GM21515 (cell line): ENCODE data around the gene DOCK9.

Experiments
- ATAC-seq: cut with Tn5 transposase; IDR thresholded peaks from one replicate; pipeline ENCODE4 v1.9.1; 2021; ENCODE audit not compliant: unreplicated experiment

DOCK9 gene

DNA sequence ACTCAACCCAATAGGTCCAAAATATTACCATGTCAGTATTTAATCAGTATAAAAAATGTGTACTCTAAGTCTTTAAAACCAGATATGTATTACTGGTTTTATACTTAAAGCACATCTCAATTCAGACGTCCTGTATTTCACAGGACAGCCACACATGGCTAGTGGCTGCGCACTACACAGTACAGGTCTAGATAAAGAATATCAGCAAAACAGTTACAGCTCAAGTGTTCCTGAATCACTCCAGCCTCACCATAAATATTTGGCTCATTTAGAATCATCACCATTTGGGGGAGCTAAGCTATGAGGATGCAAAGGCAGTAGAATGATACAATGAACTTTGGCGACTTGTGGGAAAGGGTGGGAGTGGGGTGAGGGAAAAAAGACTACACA is 89.0 kb downstream of the DOCK9 start:
- no peak for ATAC-seq

DNA sequence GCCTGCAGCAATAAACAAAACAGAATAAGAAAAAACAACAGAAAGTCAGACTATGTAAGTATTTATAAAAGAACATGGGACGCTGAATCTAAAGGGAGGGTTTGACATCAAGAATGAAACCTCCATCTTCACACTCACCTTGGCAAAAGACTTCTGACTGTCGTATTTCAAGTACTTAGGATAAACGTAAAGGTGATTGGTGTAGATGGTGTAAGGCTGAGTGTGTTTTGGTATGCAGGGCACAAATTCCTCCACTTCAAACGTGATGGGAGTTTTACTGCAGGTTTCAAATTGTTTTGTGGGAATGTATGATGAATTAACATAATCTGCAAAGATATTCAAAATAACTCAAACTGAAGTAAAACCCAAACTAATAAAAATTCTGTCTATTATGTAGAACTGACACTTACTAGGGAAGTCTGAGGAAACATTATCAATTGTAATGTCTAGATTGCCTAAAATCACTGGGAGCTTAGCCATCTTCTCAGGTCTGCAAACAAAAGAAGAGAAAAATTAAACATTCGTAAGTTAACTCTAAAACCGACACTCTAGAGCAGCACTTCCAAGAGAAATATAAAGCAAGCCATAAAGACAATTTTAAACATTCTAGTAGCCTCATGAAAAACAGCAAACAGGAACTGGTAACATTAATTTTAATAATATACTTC is 89.5 kb downstream of the DOCK9 start:
- no peak for ATAC-seq

DNA sequence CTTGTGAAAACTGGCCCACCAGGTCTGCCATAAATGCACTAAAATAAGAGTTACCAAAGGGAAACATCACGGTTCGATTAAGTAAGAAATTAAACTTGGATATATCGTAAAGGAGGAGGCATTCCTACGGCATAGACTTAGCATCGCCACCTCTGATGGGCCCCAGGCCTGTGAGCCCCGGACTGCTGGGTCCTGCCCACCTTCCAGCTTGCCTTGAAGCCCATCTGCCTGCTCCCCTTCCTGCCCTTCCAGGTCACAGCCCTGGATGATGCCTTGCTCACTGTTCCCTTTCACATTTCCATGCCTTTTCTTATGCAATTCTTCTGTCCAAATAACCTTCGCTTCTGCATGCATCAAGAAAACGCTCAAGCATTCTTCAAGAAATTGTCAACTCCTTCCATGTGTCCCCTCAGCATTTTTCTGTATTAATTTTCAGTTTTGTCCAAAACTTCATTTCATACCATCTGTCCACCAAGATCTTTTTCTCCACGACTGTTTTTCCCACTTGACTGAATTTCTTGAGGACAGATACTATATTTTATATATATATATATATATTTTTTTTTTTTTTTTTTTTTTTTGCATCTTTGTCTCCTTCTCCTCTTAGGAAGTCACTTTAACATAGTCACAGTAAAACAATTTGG is 91.2 kb downstream of the DOCK9 start:
- ATAC-seq, result no peak

DNA sequence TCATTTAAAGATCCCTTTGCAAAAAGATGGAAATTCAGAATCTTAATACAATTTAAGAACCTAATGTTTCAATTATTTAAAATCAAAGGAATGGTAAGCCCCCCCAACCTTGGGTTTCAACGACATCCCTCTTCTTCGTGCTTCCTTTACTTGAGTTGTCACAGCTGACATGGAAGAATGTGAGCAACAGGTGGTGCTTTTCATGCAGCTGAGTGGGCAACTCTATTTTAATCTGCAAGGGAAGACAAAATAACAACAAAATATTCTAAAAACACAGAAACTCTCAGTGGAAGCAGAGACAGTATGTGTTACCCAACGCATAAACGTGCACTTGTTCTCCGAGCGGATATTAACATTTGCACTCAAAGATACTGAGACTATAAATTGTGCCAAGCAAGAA is 92.3 kb downstream of the DOCK9 start:
- ATAC-seq, result no peak

DNA sequence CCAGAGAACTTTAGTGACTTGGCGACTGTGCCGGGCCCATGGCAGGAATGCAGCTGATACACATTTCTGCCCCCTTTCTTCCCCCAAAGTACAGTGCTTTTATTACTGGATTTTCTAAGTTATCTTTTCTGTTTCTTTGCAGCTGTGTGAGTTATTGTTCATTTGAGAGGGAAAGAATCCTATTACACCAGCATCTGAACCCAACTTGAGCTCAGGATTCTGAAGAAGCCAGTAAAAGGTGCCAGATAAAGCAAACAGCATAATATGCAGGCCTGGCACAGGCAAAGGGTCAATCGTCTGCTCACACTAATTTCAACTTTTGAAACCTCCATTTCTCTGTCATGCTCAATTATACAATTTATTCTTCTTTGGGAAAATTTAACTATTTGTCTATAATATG is 93.9 kb downstream of the DOCK9 start:
- ATAC-seq, result no peak

DNA sequence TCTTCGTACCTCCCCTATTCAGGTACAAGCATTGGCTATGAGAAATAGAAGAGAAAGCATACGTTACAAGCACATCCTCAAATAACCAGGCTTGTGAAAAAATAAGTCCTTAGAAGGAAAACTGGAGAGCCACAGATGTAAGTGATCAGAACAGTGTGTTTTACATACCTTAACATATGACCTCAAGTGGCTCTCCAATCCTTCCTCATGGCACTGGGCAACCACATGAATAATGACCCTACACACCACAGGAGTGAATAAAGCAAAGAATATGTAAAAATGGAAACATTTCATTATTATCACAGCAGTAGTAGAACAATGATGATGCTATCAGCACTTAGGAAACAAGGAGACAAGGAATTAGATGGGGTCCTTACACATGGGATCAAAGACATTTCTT is 96.5 kb downstream of the DOCK9 start:
- no peak for ATAC-seq

DNA sequence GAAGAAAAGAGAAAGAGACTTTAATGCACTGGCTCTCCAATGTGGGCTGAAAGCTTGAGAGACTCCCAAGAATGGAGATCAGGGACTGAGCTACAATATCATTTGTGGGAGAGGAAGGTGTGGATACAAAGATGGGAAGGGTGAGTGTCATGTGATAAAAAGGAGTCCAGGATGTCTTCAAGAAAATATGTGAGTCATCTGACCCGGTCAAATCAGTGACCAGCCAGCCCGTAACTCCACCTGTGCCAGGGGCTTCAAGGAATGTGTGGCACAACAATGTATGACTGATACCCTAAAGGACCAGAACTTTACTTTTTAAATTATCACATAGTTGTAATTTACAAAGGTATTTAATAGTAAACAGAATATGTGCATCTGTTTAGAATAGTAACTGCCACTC is 97.2 kb downstream of the DOCK9 start:
- ATAC-seq, result no peak

DNA sequence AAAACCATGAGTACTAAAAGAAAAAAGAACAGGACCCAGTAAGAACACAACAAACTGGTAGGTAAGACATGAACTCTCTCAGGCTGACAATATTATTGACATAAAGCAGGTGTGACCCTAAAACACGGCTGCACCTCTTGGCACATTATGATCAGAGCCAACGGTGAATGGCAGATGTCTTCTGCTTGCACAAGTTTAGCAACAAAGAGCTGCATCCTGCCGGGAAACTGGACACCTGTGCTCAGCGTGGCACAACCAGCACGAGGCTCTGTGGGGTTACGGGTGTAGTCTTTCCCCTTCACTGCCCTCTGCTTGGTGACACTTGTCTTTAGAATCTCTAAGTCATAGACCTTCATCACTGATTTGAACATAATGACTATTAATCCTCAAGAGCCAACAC is 97.9 kb downstream of the DOCK9 start:
- no peak for ATAC-seq

DNA sequence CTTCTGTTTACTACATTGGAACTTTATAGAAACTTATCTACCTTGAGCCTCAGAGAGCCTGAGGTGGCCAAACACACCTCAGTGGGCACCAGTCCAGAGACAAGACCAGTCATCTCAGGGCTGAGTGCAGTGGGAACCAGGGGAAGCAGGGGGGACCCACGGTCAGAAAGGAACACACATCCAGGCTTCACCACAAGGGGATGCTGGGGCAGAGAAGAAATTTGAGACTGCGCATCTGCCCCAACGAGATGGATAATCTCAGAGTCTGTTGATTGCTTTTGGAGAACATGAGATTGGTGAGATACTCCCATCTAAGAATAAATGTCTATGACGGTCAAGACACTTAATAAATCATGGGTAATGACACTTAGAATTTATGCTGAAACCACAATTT is 98.7 kb downstream of the DOCK9 start:
- no peak for ATAC-seq

DNA sequence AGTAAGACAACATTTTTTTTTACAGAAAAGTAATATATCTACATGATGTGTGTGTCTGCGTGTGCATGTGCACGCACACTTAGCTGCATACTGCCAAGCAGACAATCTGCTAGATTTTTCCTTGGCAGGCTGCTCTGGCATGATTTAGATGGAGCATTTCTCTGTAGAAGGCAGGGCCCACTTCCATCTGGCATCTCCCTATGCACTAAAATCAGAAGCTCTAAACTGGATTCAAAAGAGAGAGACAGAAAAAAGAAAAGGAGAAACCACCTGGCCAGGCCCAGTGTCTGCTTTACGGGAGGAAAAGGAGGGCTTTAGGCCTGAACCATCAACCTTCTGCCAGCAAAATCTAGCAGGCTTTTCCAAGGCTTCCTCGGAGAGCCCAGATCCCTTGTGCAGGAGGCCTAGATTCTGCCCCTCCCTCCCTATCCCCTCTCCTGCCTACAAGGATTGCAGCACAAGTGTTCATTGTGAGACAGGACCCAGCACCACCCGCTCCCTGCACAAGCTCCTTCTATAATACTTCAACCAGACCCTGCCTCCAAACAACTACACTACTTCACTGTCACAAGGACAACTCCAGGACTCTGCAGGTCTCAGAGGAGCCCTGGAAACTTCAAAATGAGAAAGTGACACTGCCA is 99.3 kb downstream of the DOCK9 start:
- no peak for ATAC-seq

DNA sequence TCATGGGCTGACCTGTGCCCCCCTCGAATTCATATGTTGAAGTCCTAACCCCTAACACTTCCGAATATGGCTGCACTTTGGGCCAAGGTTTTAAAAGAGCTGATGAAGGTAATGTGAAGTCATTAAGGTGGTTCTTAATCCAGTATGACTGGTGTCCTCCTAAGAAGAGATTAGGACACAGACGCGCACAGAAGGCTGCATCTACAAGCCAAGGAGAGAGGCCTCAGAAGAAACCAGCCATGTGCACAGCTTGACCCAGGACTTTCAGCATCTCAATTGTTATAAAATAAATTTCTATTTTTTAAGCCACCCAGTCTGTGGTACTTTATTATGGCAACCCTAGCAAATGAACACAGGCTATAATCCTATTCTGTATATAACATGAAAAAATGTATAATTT is 99.9 kb downstream of the DOCK9 start:
- no peak for ATAC-seq

DNA sequence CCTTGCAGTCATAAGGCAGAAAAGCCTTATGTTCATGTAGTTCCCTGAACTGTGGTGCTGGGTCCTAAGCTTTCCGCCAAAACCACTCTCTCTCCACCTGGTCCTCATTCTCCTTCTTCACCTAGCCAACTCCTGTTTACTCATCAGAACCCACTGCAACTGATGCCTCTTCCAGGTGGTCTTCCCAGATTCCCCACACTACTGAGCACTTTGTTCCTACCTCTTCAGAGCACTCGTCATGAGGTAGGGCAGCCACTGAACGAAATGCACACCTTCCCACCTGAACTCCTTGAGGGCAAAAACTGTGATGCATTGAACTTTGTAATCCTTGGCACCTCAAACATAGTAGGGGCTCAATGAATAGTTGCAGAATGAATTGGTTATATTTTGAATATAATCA is 100.4 kb downstream of the DOCK9 start:
- no peak for ATAC-seq

DNA sequence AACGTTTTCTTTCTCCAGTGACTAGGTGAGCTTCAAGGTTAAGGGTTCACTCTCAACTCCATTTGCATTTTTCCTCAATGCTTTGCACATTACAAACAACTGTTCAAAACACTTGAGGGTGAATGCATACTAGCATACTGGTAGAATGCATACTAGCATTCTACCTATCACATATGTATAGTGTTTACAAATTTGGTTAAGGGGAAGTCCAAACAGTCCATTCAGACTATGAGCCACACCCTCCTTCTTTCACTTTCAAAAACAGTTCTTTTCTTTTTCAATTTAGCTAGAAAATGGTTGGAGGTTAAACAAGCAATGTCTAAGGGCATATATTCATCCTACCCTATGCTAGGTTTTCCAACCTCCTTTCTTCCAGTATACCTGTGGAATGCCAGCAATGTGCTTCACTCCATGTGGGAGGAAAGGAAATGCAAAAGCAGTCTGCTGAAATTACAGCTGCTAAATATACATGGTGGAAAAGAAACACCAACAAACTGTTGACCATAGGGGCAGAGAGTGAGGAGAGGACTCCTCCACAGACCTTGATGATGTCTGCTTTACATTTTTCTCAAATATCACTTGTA is 102.6 kb downstream of the DOCK9 start:
- ATAC-seq, result peak; percentile 92

DNA sequence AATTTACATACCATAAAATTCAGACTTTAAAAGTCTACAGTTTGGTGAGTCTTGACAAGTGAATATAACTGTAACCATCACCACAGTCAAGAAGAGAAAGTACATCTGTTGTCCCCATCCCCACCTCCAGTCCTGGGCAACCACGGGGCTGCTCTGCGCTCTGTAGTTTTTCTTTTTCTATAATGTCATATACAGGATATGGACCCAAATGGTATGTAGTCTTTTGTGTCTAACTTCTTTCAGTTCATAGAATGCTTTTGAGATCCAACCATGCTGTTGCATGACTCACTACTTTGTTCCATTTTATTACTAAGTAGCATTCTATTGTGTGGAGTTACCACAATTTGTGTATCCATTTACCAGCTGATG is 103.9 kb downstream of the DOCK9 start:
- ATAC-seq, result no peak

DNA sequence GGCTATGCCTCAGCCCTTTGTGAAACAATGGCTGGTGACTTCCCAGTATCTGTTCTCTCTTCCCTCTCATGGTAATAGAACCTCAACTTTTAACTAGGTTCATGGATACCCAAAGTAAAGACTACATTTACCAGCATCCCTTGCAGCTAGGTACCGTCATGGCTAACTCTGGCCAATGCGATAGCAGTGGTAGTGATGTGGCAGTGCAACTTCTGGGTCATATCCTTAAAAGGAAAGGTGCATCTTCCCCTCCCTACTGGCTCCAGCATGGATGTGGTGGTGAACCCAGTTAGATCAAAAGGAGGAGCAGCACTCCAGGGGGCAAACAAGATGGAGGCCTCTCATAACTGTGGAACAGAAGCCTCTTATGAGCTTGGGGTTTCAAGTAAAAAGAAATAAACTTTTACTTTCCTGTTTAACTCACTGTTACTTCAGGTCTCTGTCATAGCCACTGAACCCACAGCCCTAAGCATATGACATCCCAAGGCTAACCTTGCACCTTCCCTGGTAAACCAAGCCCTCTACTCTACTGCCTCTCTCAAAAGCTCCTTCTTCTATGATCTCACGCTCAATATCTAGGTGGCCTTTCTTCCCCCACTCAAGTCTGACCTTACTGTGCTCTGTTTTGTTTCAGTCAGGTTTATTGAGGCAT is 104.4 kb downstream of the DOCK9 start:
- ATAC-seq, result no peak

DNA sequence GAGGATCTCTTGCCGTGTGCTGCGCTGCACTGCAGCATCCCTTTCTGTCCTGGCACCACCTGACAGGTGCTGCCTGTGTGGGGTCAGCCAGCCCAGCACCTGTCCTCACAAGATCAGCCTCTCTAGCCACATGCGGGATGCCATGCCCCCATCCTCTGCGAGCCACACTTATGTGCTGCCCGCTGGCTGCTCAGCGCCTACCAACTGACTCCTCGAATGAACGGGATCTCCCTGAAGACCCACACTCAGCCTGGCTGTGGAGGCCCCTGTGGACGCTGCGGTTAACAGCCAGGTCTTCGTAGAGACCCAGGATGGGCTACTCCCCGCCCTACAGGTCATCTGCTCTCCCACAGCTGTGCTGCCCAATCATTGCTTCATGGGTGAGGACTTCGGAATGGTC is 106.1 kb downstream of the DOCK9 start:
- no peak for ATAC-seq

DNA sequence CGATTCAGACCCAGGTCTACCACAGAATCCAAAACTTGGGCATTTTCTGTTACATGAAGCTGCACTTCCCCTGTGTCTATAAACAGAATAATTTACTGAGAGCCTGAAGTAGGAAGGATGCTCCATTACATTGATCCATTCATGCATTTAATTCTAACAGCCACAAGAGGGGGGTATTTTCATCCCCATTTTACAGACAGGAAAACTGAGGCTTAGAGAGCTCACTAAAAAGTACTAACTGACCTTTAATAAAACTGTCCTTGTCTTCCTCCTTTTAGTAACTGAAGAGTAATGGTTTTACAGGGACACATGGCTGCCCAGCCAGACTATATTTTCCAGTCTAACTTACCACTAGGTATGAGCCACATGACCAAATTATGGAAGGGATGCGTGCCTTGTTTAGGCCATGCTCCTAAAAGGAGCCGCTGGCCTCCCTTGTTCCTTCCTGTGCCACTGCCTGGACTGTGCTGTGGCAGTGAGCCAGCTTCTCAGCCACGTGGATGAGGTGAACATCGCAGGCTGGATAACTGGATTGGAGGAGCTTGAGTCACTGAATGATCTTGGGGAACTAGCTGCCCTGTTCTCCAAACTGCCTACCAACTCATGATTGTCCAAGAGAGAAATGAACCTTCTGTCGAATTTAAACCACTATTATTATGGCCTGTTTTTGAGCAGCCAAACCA is 108.3 kb downstream of the DOCK9 start:
- no peak for ATAC-seq

DNA sequence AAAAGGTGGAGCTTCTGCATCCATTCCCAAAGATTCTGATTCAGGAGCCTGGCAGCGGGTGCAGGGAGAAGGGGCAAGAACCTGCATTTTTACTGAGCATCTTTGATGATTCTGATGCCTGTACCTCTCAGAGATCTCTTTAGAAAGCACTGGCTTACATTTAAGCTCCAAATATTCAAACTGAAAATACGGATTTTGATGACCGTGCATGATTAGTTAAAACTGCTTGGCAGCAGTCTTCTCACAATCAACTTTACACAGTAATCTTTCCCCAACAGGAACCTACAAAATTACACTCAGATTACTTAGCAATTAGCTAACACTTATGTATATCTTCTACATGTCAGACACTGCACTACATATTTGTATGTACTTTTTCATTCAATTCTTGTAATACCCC is 108.9 kb downstream of the DOCK9 start:
- no peak for ATAC-seq

DNA sequence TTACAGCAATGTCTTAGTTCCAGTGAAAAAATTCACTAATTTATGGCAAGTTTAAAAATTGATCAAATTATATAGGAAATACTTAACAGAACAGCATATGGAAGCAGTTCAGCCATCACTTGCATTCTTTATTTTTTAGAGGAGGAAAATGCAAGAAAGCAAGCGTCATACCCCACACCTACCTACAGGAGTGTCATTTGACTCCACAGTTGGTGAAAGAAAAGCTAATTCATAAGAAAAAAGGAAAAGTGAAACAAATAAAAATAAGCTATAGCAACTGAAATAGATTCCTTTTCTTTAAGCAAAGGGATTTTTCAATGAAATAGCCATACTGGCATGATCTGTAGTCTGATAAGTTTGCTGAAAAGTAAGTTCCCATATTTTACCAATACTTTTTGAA is 111.0 kb downstream of the DOCK9 start:
- ATAC-seq, result no peak

DNA sequence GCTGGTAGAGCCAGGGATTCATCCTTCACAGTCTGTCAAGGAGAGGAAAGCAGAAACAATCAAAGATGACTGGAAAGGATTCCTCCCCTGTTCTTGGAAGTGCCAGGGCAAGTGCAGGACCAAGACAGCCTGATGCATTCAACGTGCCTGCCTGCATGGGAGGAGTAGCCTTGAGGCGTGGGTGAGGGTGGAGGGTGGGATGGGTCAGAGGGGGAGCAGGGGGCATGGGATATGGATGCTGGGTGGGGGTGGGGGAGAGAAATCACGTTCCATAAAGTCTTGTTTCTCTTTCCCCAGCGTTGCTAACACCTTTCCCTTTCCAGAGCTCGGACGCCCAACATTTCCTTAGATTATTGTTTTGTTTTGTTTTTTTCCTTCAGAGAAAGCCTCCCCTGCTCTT is 117.4 kb downstream of the DOCK9 start:
- ATAC-seq, result no peak

DNA sequence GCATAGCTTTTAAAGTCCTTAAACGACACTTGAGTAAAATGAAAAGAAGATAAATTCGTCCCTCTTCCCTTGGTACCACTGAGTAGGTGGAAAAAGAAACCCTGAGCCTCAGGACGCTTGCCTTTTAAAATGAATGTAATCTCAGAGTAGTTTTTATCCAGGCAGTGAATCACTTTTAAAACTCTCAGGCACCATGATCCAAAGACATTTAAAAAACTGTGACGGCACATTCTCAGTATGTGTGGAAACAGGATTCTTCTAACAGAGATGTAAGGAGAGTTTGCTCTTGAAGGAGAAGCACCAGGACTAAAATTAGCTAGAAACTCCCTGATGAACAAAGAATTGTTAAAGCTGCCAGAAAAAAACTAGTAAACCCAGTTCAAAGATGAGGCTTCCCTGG is 119.7 kb downstream of the DOCK9 start:
- ATAC-seq, result no peak
